Stomach (tissue), 4 donors: ENCODE measurements around the gene TMEM229B.

Experiments used
- EP300 ChIP-seq: sonication (generic); formaldehyde crosslinking; IDR thresholded peaks from one replicate; pipeline ENCODE4 v1.6.1; 2017; ENCODE audit warnings: antibody characterized with exemption
- POLR2A ChIP-seq, 4 donors: fragments of 450-650 bp; IDR thresholded peaks; one replicate each; pipeline ENCODE4 v1.6.1; 2016; ENCODE audit warnings: antibody characterized with exemption in 4 of 4, control low read depth in 2 of 4, mild to moderate bottlenecking in 1 of 4, moderate library complexity in 1 of 4
- POLR2AphosphoS5 ChIP-seq, 3 donors: sonication (generic); formaldehyde crosslinking; IDR thresholded peaks; one replicate each; pipeline ENCODE4 v1.6.1; 2016; ENCODE audit warnings: antibody characterized with exemption in 3 of 3
- TF ChIP-seq, protein P1 (sequence below), 7 experiments: fragments of 450-650 bp in 4 of 7; fragments of 200-600 bp in 3 of 7; sonication (generic) in 3 of 7; IDR thresholded peaks; one replicate each; pipeline ENCODE4 v1.5.1; 2016 to 2019; ENCODE audit warnings: antibody characterized with exemption in 7 of 7, control low read depth in 2 of 7, mild to moderate bottlenecking in 1 of 7

DNA sequence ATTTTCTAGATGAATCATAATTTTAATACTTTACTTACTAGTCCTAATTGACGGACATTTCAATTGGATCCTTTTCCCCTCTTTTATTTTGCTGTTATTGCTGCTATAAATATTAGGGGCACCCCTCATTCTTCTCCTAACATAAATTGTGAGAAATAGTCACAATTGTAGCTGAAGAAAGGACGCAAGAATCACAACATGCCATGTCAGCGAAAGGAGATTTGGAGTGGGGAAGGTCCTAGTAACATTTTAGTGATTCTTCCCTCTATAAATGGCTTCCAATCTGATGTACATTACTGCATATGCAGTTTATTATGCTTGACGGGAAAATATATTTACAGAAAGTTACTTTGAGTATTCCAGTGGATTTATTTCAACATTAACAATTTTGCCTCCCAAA lies 36.9 kb upstream of the TMEM229B start:
- TF ChIP-seq, protein P1, sequence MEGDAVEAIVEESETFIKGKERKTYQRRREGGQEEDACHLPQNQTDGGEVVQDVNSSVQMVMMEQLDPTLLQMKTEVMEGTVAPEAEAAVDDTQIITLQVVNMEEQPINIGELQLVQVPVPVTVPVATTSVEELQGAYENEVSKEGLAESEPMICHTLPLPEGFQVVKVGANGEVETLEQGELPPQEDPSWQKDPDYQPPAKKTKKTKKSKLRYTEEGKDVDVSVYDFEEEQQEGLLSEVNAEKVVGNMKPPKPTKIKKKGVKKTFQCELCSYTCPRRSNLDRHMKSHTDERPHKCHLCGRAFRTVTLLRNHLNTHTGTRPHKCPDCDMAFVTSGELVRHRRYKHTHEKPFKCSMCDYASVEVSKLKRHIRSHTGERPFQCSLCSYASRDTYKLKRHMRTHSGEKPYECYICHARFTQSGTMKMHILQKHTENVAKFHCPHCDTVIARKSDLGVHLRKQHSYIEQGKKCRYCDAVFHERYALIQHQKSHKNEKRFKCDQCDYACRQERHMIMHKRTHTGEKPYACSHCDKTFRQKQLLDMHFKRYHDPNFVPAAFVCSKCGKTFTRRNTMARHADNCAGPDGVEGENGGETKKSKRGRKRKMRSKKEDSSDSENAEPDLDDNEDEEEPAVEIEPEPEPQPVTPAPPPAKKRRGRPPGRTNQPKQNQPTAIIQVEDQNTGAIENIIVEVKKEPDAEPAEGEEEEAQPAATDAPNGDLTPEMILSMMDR (IDR thresholded peaks at IDR 0.05), result no peak
- TF ChIP-seq EP300, result no peak
- no peak for TF ChIP-seq POLR2AphosphoS5 (IDR thresholded peaks at IDR 0.05)
- TF ChIP-seq POLR2A (IDR thresholded peaks at IDR 0.05), result no peak
